ENCODE results near the gene ADAP1. TPM values are rescaled to one million over a fixed set of nuclear protein-coding genes. Genes with fewer than 3 reads are reported as not detected.

ADAP1 gene
- total RNA-seq, 1 experiment from 2014 or later: 34.0 TPM

DNA sequence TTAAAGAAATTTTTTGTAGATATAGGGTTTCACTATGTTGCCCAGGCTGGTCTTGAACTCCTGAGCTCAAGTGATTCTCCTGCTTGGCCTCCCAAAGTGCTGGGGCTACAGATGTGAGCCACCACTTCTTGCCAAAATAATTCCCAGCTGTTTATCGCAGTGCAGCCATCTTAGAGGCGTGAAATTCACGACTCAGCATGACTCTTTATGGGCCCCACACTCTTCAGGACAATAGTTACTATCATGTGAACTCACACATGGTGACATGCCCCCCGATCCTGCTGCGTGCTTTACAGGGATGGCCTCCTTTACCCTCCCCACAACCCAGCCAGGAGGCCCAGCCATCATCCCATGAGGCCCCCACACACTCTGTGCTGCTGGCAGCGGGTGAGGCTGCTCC lies 16.3 kb upstream of the ADAP1 start:
- H3K9me2 ChIP-seq (ENCODE audit: insufficient read depth): no peaks in the 10 kb centered on the region
- no peak overlapping the region for H2AFZ ChIP-seq (ENCODE audit: low read depth, low read length, poor library complexity, severe bottlenecking)
- peaks cover 58% of the 10 kb centered on the region for H3K79me2 ChIP-seq (ENCODE audit: insufficient read depth, low read length)
- ATAC-seq (no peak), DNase-seq (ENCODE audit: low read depth, low spot score) (no peak)
- H3K27me3 ChIP-seq (ENCODE audit: insufficient read depth, low read length): no peaks in the 10 kb centered on the region
- POLR2A ChIA-PET: no interaction called here
- BruUV-seq (replicated peaks): no TSS peak
- H3K36me3 ChIP-seq (ENCODE audit: control insufficient read depth in 1 of 2, insufficient read depth in 2 of 2, low read length in 2 of 2): peaks cover 28 to 41% of the 10 kb centered on the region in 2 experiments; a peak in 3 of 4 replicates
- TF ChIP-seq EGR1 (IDR thresholded peaks at IDR 0.05; ENCODE audit: low read depth) (no peak), ZNF274 (IDR thresholded peaks at IDR 0.05; ENCODE audit: low read depth, low read length) (no peak)
- no peak overlapping the region for H3K4me3 ChIP-seq (replicated peaks in 1 of 2; ENCODE audit: low read depth in 1 of 2, low read length in 2 of 2)
- CTCF ChIA-PET: no interaction called here
- no peak overlapping the region for H3K9ac ChIP-seq (ENCODE audit: low read length)
- peaks cover 10% of the 10 kb centered on the region; the same call in 1 of the 2 replicates for H4K20me1 ChIP-seq (ENCODE audit: insufficient read depth)
- intact Hi-C loops (cut with micrococcal nuclease): no loop called here
- RAD21 ChIA-PET (ENCODE audit: low non-redundant PET in 1 of 2, low total read pairs in 2 of 2, uncharacterized antibody in 2 of 2, unreplicated experiment in 2 of 2): no interaction called here
- no peak overlapping the region for H3K4me2 ChIP-seq (ENCODE audit: low read length)
- peaks cover 0 to 2% of the 10 kb centered on the region in 2 experiments; a peak in 2 of 4 replicates for H3K4me1 ChIP-seq (ENCODE audit: control insufficient read depth in 1 of 2, insufficient read depth in 2 of 2, low read length in 2 of 2)
- H3K27ac ChIP-seq (ENCODE audit: low read depth, low read length): no peak overlapping the region
- H3K9me3 ChIP-seq (ENCODE audit: control insufficient read depth in 1 of 2, insufficient read depth in 1 of 2, low read depth in 1 of 2, low read length in 2 of 2): no peaks in the 10 kb centered on the region

GRCh38 chr7:969403-969802 lies 14.9 kb upstream of the ADAP1 start:
- no TSS peak for BruUV-seq (replicated peaks)
- CTCF ChIA-PET: no interaction called here
- Histone ChIP-seq H3K4me1 (ENCODE audit: control insufficient read depth in 1 of 2, insufficient read depth in 2 of 2, low read length in 2 of 2) (no peaks in the 10 kb centered on the region; a peak in 1 of 4 replicates), H3K9ac (ENCODE audit: low read length) (no peak overlapping the region), H2AFZ (ENCODE audit: low read depth, low read length, poor library complexity, severe bottlenecking) (no peak overlapping the region), H3K79me2 (ENCODE audit: insufficient read depth, low read length) (peaks cover 49% of the 10 kb centered on the region), H3K36me3 (ENCODE audit: control insufficient read depth in 1 of 2, insufficient read depth in 2 of 2, low read length in 2 of 2) (peaks cover 28 to 41% of the 10 kb centered on the region in 2 experiments; a peak in 3 of 4 replicates), H4K20me1 (ENCODE audit: insufficient read depth) (peaks cover 8% of the 10 kb centered on the region; the same call in 1 of the 2 replicates), H3K27ac (ENCODE audit: low read depth, low read length) (no peak overlapping the region), H3K4me3 (replicated peaks in 1 of 2; ENCODE audit: low read depth in 1 of 2, low read length in 2 of 2) (no peak overlapping the region), H3K27me3 (ENCODE audit: insufficient read depth, low read length) (no peaks in the 10 kb centered on the region), H3K9me2 (ENCODE audit: insufficient read depth) (no peaks in the 10 kb centered on the region), H3K9me3 (ENCODE audit: control insufficient read depth in 1 of 2, insufficient read depth in 1 of 2, low read depth in 1 of 2, low read length in 2 of 2) (no peaks in the 10 kb centered on the region), H3K4me2 (ENCODE audit: low read length) (no peak overlapping the region)
- ATAC-seq (no peak), DNase-seq (ENCODE audit: low read depth, low spot score) (no peak)
- POLR2A ChIA-PET: no interaction called here
- intact Hi-C loops (cut with micrococcal nuclease): no loop called here
- RAD21 ChIA-PET (ENCODE audit: low non-redundant PET in 1 of 2, low total read pairs in 2 of 2, uncharacterized antibody in 2 of 2, unreplicated experiment in 2 of 2): no interaction called here
- TF ChIP-seq POLR2A (IDR thresholded peaks at IDR 0.05; ENCODE audit: borderline replicate concordance, extremely low read depth, insufficient read depth, insufficient read length) (no peak), RAD21 (IDR thresholded peaks at IDR 0.05; ENCODE audit: low read depth) (no peak), SP1 (IDR thresholded peaks at IDR 0.05; ENCODE audit: low read depth) (no peak), JUND (IDR thresholded peaks at IDR 0.05) (no peak), SIN3A (IDR thresholded peaks at IDR 0.05; ENCODE audit: low read depth) (no peak), YY1 (IDR thresholded peaks at IDR 0.05; ENCODE audit: extremely low read depth, insufficient replicate concordance, low read depth, low read length) (no peak), CBX3 (IDR thresholded peaks at IDR 0.05; ENCODE audit: low read depth) (no peak), EZH2phosphoT487 (IDR thresholded peaks at IDR 0.05; ENCODE audit: borderline replicate concordance) (no peak), ZBTB33 (IDR thresholded peaks at IDR 0.05; ENCODE audit: extremely low read depth, insufficient replicate concordance, low read length) (no peak)
